Activated T-cell treated with anti-CD3 and anti-CD28 coated beads, Interleukin-2, amount 50 U/mL, for 1 hour (primary cell): Measurements from ENCODE around the gene NR4A1.

Experiments used
- DNase-seq: peaks from one replicate; pipeline ENCODE4 v3.0.0-alpha.2; 2020

Gene NR4A1

DNA sequence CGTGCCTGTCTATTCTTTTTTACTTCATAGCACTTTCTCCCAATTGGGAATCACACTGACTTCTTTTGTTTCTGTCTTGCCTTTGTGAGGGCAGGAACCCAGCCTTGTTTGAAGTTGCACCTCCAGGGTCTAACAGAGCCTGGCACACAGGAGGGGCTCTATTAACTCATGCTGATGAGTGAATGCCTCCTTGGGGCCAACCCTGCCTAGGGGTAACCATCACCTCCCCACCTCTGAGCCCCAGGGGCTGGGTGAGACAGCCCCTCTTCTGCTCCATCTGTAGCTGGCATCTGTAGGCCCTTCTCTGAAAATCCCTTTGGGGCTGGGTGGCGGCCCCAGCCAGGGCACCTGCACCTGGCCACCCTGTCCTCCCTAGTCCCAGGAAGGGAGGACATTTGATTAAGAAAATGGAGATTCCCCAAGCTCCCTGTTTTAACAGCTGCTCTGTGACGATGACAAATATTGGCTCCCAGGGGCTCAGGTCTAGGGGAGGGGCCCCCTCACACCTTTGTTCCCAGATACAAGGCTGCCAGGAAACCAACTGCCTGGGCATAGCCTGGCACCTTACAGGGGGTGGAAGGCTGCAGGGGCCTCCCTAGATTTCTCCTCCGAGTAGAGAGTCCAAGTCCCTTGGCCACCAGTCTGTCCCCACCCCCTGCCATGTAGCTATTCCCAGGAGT is 32.7 kb upstream of the NR4A1 start:
- DNase-seq = no peak

DNA sequence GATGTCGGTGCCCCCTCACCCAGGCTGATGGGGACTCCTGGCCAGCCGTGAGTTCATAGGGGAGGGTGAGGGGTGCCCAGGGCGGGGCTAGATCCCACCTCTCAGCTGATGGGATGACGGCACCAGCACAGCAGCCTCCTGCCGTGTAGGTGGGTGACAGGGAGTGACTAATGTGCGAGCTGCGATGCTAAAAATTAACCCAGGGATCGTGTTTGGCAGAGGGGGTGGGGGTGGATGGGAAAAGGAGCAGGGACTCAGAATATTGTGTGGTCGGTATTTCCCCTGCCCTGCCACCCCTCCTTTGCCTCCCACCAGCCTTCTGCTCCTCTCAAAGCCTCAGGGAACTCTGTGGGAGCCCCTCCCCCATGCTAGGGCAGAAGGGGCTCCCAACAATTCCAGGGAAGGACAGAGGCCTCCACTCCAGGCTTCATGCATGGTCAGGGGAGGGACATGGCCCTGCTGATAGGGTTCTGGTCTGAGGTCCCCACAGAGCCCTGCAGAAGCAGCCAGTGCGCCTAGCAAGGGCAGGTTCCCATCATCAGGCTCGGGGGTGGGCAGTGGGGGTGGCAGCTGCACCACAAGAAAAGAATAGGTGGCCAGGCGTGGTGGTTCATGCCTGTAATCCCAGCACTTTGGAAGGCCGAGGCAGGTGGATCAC is 32.0 kb upstream of the NR4A1 start:
- no peak for DNase-seq

DNA sequence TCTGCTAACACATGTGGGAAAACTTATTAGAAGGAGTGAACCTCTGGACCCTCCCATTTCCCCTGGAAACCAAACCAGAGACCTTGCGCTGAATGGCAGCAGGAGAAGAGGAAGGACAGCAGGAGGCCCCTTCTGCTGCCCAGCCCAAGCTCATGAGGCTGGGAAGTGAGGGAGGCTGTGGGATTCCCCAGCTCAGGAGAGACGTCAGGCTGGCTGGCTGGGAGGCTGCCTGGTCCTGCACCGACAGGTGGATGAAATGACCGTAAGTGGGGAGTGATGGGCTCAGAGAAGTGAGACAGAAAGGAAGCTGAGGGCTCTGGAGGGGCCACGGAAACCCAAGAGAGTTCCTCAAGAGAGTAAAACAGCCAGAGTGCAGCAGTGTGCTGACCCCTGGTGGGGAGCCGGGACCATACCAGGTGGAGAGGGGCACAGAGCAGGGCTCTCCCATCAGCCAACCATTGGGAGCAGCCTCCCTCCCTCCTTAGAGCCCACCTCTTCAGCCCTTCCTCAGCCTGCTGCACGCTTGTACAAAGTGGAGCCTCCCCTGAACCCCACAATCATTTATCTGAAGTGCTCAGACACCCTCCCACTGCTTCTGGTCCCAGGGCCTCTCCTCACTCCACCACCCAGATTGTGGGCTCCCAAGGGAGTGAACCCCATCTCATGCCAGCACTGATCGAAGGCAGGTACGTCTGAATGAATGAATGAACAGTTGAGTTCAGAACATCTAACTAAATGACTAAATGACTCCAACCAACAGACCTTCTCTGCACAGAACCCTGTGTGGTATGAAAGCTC is 30.5 kb upstream of the NR4A1 start:
- DNase-seq = peak; percentile 70

DNA sequence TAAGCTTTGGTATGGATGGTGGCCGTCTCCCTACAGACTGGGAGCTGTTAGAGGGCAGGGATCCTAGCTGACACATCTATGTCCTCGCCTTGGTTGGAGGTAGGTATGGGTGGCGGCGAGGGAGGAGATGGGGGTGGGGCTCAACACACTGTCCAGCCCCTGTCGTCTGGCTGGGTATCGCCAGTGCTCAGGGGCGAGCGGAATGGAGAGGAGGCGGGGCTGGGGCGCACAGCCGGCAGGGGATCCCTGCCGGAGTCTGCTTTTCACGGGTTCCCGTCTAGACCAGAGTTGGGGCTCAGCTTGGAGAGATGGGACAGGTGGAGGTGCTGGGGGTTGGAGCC is 28.4 kb upstream of the NR4A1 start:
- no peak for DNase-seq

DNA sequence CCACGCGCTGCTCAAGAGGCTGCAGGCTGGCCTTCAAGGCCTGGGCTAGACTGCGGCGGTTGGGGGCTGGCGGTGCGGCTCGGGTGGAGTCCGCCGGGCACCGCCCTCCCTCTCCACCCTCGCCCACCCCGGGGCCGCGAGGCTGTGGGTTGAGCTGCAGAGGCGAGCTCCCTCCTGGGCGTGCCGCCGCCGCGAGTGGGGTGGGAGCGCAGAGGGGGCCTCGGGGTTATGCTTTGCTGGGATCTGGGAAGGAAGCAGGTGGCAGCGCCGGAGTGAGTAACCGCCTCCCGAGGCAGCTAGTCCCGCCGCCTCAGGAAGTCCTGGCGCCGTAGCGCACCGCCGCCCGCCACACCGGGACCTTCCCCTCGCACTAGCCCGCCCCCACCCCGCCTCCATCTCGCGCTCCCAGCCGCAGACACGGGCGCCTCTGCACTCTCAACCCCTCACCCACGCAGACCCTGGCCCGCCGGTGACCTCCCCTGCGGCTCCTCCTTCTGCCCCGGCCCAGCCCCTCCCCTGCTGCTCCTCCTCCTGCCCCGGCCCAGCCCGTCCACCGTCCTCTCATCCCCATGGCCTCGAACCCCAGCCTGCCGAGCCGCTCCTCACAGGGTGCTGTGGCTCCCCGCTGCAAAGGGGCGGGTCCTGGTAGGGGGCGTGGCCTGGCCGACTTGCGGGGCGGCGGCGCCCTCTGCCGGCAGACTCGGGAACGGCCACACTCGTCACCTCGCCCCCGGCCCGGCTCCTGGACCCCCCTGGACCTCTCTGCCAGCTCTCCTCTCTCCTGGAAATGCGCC is 27.9 kb upstream of the NR4A1 start:
- DNase-seq = peak; percentile 94

DNA sequence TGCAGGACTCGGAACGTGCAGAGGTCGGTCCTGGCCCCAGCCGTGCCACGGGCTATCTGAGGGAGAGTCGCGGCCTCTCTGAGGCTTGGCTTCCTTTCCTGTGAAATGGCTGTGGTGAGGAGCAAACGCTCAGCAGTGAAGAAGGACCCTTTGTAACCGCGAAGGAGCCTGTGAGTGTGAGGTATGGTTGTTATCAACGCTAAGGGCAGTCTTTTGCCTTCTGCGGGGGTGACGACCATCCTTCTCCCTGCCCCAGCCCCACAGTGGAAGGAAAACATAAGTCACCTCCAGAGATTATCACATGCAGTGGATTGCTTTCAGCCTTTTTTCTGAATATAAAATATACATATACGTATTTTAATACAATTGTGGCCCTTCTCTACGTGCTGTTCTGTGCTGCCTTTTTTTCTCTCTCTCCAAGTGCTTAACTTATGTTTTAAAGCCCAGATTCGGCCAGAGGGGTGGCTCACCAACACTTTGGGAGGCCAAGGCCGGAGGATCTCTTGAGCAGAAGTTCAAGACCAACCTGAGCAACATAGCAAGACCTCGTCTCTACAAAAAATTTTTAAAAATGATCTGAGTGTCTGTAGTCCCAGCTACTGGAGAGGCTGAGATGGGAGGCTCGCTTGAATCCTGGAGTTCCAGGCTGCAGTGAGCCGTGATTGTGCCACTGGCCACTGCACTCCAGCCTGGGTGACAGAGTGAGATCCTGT is 27.1 kb upstream of the NR4A1 start:
- no peak for DNase-seq

DNA sequence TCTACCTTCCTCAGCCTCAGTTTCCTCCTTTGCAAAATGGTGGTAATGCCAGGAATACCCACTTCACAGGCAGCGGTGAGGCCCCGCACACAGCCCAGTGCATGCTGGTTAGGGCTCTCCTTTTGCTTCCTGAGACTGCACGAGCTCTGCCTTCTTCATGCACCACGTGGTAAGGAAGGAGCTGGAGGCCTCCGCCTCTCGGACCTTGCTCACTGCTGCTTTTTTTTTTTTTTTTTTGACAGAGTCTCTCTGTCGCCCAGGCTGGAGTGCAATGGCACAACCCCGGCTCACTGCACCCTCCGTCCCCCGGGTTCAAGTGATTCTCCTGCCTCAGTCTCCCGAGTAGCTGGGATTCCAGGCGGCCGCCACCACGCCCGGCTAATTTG is 26.4 kb upstream of the NR4A1 start:
- peak; percentile 43 for DNase-seq

DNA sequence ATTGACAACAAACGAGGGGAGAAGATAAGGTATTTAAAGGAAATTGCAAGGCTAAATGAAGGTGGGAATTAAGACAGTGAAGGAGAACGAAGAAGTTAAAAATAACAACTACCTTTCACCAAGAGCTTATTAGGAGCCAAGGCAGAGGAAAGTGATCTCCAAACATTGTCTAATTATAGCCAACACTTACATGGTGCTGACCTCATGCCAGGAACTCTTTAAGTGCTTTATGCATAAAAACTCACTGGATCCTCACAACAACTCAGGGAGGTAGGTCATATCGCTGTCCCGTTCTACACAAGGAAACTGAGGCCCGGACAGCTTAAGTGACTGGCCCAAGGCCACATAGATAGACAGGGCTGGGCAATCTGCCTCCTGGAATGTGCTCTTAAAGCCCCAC is 25.0 kb upstream of the NR4A1 start:
- no peak for DNase-seq

DNA sequence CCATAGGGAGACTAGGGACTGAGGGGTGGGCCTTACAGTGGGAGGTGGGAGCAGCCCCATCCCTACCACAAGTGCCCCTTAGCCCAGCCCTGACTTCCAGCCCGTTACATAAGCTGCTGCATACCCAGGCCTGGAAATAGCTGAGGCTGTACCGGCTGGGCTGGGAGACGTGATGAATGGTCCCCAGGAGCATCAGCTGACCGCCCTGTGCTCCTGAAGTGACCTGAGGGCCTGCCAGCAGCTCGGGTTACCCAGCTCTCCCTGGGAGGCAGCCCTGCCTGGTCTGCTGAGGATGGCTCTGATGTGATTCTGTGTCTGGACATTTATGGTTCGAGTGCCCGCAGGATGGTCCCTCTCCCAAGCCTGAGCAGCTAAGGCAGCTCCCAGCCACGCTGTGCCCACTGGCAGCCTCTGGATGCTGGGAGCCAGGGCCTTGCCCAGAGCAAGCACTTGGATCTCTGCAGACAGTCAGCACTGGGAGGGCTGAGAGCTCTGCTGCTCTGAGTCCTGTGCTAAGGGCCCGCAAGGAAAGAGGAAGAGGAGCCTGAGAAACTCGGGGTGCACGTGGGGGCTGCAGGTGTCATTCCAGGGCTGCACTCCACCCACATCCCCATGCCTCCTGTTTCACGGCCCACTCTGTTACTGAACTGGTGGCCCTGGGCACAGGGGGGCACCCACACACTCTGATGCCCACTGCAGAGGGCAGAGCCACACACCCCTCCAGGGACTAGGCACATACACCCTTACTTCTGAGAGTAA is 24.0 kb upstream of the NR4A1 start:
- DNase-seq = no peak

DNA sequence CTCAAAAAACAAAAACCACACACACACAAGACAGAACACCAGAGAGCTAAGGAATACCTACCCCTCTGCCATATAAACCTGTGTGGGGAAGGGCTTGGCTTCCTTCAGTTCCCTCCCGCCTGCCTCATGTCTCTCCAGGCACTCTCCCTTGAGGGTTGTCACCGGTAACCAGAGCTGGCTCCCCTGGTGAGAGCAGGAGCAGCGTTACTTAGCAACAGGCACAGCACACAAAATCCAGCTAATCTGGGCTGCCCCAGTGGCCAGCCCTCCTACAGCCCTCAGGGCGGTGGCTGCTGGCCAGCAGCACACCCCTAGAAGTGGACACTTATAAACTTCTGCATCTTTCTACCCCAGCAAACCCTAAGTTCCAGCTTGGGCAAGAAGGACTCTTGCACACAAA is 21.6 kb upstream of the NR4A1 start:
- DNase-seq = no peak

DNA sequence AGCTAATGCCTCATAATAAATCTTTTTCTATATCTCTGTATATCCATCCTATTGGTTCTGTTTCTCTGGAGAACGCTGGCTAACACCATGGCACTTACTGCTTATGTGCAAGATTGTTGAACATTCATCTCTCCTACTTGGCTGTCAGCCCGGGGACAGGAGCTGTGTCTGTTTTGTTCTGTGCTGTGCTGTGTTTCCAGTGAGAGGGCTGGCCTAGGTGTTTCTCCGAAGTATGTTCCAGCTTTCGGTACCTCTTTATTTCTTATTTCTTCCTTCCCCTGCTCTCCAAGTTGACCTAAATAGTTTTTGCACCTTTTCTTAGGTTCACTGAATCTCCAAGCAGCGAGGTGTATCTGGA is 18.8 kb upstream of the NR4A1 start:
- no peak for DNase-seq

DNA sequence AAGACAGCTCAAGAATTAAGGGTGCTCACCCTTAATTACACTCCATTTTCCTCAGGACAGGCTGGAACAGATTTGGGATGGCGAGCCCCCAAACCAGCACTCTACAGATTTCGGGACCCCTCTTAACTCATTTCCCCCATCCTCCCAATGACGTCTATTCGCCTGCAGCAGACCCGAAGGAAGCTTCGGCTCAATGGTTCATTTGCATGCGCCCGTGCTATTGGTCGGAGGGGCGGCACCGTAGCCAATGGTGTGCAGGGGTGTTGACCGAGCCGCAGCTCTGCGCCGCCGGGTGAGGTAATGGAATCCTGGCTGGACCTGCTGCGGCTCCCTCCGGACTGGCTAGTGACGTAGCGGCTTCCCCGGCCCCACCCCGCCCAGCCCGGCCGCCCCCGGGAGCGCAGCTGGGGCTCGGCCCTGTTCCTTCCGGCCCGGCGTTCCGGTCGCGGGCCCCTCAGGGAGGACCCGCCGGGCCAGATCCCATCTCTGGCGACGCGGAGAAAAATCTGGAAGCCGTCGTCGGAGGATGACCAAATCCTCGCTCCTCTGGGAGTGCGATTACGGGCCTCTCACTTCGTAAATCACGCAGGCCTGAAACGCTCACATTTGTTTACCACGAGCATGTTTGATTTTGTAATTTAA is 18.3 kb upstream of the NR4A1 start:
- peak; percentile 89 for DNase-seq

DNA sequence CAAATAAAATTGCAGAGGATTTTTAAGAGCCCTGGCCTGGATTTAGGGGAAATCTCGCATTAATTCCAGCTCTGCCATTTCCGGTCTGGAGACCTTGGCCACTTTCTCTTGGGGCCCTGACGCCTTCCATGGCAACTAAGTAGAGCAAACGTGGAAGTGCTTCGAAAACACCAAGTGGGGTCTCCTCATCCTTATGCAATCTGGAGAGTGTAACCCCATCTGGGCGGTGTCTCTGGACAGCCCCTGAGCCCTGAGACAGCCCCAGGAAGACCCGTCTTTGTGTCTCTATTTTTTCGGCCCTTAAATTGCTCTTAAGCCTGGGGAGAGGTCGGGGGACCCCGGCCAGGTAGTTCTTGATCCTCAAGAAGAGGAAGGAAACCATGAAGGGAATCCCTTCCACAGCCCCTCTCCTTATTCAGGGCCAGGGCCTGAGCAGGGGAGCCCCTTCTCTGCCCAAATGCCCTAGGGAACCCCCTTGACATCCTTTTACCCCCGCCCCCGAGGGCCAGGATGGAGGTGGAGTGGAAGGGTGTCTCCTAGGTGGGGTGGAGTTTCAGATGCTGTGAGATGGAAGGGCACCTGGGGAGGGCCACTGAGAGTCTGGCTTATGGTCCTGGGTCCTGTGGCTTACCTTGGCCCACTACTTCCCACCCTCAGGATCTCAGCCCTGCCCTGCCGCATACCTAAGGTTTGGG is 17.6 kb upstream of the NR4A1 start:
- DNase-seq = no peak

DNA sequence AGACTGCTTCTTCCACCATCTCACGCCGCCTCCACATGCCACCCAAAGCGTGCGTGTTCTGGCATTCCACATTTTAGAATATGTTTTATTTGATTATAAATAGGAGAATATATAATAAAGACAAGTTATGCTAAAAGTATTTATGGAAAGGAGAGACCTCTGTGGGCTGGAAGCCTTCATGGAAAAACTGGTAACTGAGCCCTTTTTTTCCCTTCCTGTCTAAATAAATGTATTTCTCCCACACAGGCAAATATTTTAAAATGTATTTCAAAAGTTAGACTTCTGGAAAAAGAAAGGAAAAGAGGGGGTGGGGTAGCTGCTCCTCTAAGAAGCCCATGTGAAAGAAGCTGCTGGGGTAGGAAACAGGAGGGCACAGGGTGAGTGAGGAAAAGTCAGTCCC is 16.1 kb upstream of the NR4A1 start:
- no peak for DNase-seq

DNA sequence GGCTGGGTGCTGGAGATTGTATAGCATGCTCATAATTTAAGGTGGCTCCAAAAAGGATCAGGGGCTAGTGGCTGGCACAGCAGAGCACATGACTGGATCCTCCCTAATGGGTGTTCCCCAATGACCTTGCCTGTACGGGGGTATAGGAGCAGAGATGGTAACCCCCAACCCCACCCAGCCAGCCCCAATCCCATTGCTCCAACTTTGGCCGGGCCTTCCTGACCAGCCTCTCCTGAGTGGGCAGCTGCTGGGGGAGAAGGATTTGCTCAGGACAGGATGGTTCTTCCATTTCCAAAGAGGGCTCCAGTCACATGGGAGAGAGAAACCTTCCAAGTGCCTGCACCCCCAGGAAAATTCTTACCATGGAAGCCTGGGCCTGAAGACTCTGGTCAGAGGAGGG is 15.3 kb upstream of the NR4A1 start:
- peak; percentile 42 for DNase-seq

DNA sequence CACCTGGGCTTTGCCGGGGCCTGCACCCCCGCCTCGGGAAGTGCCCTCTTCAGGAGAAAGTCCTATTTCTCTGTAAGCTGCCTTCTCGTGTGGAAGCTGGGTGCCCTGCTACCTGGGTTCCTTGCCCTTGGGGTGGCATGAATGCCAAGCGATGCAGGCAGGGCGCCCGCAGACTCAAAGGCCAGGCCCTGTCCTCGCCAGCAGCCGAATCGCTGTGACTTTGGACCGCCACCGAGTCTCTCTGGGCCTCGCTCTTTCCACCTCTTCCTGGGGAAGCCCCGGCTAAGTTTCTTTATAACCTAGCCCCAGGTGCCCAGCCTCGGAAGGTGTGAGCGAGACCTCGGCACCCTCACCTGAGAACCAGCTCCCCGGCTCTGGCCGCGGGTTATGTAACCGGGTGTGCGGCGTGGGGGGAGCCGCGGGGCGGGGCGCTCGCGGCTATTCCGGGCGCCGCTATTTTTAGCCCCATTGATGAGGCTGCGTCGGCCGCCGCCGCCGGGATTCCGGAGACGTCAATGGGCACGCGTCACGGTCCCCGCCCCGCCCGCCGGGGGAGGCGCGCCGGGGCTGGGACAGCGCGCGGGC is 14.6 kb upstream of the NR4A1 start:
- peak; percentile 93 for DNase-seq

DNA sequence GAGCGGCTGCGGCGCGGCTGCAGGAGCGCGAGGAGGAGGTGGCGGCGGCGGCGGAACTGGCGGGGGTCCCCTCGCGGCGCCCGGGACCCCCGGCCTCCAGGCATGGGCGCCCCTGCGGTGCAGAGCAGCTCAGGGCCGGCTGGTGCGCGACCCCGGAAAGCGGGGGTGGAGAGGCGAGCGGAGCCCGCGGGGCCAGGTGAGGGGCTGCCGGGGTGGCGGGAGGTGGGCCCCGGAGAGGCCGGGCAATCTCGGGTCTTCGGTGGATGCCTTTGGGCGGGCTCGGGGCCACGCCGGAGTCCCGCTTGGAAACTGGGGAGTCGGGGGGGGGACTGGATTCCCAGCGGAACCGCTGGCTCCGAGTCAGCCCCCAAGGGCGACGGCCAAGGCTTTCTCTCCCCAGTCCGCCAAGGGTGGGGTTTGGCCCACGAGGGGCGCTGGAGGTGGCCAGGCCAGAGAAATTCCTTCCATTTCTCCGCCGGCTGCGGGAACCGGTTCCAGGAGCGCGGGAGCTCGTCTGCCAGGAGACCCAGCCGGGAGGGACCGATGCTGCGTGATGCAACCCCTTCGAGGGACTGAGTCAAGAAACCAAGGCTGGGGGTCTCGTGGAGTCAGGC is 13.9 kb upstream of the NR4A1 start:
- DNase-seq = no peak

DNA sequence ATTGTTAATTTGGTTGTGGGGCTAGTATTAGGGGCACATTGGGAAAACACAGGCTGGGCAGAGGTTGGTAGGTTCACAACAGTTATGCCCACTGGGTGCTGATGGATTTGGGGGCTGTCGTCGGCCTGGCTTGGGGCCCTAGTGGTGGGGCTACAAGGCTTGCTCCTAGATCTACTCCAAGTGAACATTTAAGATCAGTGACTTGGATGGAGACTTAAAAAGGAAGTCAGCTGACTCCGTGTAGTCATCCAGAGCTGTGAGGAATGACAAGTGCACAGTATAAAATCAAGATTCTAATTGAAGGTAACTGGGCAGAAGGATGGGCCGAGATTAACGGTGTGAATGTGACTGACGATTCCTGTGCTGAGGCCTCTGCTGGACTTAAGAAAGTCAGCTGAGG is 12.8 kb upstream of the NR4A1 start:
- no peak for DNase-seq

DNA sequence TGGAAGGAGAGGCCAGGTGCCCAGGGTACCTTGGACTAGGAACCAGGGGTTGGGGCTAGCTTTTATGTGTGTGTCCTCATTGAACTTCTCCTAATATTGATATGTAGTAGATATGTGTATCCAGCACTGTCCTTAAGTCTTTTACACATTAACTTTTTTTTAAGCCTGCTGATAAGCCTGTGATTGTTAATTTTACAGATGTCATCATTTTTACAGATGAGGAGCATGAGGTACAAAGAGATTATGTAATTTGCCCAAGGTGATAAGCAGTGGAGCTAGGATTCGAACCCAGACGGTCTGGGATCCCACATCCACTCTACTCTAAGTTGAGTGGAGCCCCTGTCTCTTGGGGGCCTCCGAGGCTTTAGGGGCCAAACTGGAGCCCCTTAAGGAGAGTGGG is 10.2 kb upstream of the NR4A1 start:
- DNase-seq = no peak

DNA sequence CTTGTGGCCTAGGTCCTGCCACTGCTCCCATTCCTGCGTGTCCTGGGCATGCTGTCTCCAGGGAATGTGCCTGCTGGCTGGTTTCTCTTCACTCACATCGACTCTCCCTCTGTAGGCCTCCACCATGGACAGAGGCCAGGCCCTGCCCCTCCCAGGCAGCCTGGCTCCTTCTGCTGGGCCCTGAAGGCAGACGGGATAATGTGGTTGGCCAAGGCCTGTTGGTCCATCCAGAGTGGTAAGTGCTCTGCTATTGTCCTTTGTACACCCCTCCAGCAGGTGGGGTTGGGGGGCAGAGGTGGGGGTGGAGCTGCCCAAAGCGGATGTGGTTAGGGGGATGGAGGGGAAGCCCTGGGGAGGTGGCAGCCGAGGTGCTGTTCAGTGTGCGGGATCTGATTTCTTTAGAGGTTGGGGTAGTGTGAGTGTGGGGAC is 9.5 kb upstream of the NR4A1 start:
- peak; percentile 60 for DNase-seq
